ENCODE measurements around the gene KCNN3.

DNA sequence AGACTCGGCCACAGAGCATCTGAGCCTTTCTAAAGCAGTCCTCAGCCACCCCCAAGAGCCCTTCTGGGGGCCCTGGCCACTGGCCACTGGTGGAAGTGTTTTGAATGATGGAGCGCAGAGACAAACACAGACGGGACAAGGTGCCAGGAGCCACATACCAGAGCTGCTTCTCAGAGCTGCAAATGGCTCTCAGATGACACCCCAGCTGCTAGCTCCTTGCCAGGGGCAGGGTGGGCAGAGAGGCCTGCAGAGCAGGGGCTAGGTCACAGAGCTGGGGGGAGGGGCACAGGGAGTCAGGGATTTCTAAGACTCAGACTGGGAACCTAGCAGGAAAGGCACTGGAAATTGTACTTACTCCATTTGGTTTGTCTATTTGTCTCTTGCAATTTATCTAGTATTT lies 30.4 kb downstream of the KCNN3 start:
- TF ChIP-seq, protein P1, sequence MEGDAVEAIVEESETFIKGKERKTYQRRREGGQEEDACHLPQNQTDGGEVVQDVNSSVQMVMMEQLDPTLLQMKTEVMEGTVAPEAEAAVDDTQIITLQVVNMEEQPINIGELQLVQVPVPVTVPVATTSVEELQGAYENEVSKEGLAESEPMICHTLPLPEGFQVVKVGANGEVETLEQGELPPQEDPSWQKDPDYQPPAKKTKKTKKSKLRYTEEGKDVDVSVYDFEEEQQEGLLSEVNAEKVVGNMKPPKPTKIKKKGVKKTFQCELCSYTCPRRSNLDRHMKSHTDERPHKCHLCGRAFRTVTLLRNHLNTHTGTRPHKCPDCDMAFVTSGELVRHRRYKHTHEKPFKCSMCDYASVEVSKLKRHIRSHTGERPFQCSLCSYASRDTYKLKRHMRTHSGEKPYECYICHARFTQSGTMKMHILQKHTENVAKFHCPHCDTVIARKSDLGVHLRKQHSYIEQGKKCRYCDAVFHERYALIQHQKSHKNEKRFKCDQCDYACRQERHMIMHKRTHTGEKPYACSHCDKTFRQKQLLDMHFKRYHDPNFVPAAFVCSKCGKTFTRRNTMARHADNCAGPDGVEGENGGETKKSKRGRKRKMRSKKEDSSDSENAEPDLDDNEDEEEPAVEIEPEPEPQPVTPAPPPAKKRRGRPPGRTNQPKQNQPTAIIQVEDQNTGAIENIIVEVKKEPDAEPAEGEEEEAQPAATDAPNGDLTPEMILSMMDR (IDR thresholded peaks at IDR 0.05): no peak
- TF ChIP-seq ZFX (IDR thresholded peaks at IDR 0.05; ENCODE audit: borderline replicate concordance): no peak
